ENCODE measurements around the gene TSPAN9. TPM values are rescaled to one million over a fixed set of nuclear protein-coding genes. Genes with fewer than 3 reads are reported as not detected.

Gene TSPAN9
- total and polyA plus RNA-seq, 9 of the 15 experiments (the other 6 are each of a cell fraction or from before 2014, with no cell fraction given) = 0.23 to 2.1 (median 0.60) TPM; not detected in 2

DNA sequence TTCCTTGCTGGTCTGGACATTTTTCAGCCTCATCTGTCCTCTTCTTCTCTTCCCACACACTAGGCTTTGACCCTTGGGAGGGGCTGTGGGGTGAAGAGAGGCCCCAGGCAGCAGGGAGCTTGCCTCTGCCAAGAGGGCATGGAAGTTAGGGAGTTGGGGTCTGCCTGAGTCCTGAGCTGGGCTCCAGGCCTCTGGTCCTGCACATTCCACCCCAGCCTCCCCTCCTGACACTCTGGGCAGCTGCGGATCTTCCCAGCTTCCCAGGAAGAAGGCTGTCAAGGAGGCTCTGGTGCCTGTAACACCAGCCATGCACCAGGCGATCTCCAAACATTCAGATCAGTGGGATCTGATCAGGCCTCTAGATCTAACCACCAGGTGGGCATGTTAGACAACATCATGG, 244.7 kb downstream of the TSPAN9 start (continued):
- TF ChIP-seq ZNF449 (CRISPR knock-in tag; IDR thresholded peaks at IDR 0.05) (no peak), EP400 (IDR thresholded peaks at IDR 0.05) (no peak), FUS (optimal IDR thresholded peaks at IDR 0.05; ENCODE audit: low read depth, low read length) (no peak), ZNF551 (CRISPR knock-in tag; IDR thresholded peaks at IDR 0.05) (no peak), GABPB1 (CRISPR knock-in tag; IDR thresholded peaks at IDR 0.05) (no peak), NR1H2 (CRISPR knock-in tag; IDR thresholded peaks at IDR 0.05) (no peak), ETV1 (tag; conservative IDR thresholded peaks at IDR 0.05; ENCODE audit: low read depth) (no peak)

DNA sequence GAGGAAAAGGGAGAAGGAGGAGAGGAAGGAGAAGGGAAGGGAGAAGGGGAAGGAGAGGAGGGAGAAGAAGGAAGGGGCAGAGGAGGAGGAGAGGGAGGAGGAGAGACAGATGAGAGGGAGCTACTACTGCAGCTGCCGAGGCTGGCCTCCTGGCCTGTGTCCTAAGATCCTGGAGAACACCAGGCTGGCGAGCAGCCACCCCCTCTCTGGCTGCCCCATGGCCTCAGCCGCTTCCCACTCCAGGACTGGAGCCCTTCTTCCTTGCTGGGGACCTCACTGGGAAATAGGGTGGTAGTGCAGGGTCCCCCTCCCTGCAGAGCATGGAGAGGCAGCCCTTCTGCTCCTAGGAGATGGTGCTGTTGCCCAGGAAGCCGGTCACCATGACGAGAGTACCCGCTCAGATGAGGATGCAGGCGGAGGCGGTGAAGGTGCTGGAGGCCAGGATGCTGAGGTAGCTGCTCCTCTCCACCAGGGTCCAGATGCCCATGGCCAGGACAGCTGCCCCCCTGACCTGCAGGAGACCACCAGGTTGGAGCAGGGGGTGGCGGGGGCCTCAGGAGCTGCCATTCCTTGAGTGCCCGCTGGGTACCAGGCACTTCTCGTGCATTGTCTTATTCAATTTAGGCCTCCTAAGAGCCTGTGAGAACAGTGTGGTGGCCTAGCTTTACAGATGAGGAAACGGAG, 246.0 kb downstream of the TSPAN9 start:
- intact Hi-C loops (cut with micrococcal nuclease) (no loop called here), in situ Hi-C loops (cut with MboI) (no loop called here)
- no peak for FAIRE-seq
- POLR2A ChIA-PET = no interaction called here
- Histone ChIP-seq H3K9me3 (replicated peaks; ENCODE audit: control insufficient read depth, insufficient read depth, low read depth, low read length) (no peaks in the 10 kb centered on the region), H3K4me3 (no peak overlapping the region), H3K27ac (ENCODE audit: extremely low read depth, low read depth, low read length) (no peak overlapping the region), H2AFZ (ENCODE audit: low read depth, low read length) (no peak overlapping the region), H3K79me2 (ENCODE audit: control insufficient read depth, insufficient read depth, low read length) (no peaks in the 10 kb centered on the region), H3K4me2 (ENCODE audit: insufficient read depth, low read length) (no peak overlapping the region), H3K9ac (ENCODE audit: insufficient read depth in 1 of 2, low read depth in 2 of 2, low read length in 2 of 2) (no peak overlapping the region), H4K20me1 (replicated peaks; ENCODE audit: control insufficient read depth, insufficient read depth, low read length) (no peaks in the 10 kb centered on the region), H3K36me3 (ENCODE audit: control insufficient read depth, insufficient read depth, low read length) (no peaks in the 10 kb centered on the region), H3K9me1 (ENCODE audit: control insufficient read depth, insufficient read depth, low read length) (no peaks in the 10 kb centered on the region), H3K27me3 (ENCODE audit: control insufficient read depth in 2 of 2, insufficient read depth in 2 of 2, low read length in 2 of 2) (peaks cover 0 to 10% of the 10 kb centered on the region in 2 experiments; a peak in 1 of 5 replicates), H3K4me1 (replicated peaks in 1 of 2; ENCODE audit: control insufficient read depth in 2 of 2, insufficient read depth in 2 of 2, low read length in 2 of 2) (no peaks in the 10 kb centered on the region)
- CTCF ChIA-PET (ENCODE audit: low intra/inter-chr PET ratio) = no interaction called here
- BruUV-seq (replicated peaks) = no TSS peak
- no peak for ATAC-seq
- WGBS (ENCODE audit: insufficient coverage, low coverage, missing lambda C conversion rate) = 0% methylated on average over 8 of the region's 12 CpGs
- no peak for DNase-seq (ENCODE audit: extremely low read depth in 1 of 4, low spot score in 3 of 4)
- TF ChIP-seq E2F4 (CRISPR knock-in tag; IDR thresholded peaks at IDR 0.05; ENCODE audit: low read depth) = no peak
- no peak for TF ChIP-seq SMARCC2 (IDR thresholded peaks at IDR 0.05; ENCODE audit: low read depth)
- no peak for TF ChIP-seq ZNF174 (CRISPR knock-in tag; IDR thresholded peaks at IDR 0.05)
- TF ChIP-seq FUS (optimal IDR thresholded peaks at IDR 0.05; ENCODE audit: low read depth, low read length) = no peak
- no peak for TF ChIP-seq RBM15 (IDR thresholded peaks at IDR 0.05; ENCODE audit: insufficient read depth, low read length)
- TF ChIP-seq NFRKB (IDR thresholded peaks at IDR 0.05; ENCODE audit: low read depth) = no peak
- TF ChIP-seq KHSRP (IDR thresholded peaks at IDR 0.05) = no peak
- TF ChIP-seq KDM1A (IDR thresholded peaks at IDR 0.05) = no peak
- TF ChIP-seq POLR2G (IDR thresholded peaks at IDR 0.05; ENCODE audit: low read depth, low read length) = no peak
- no peak for TF ChIP-seq KLF1 (tag; IDR thresholded peaks at IDR 0.05)
- TF ChIP-seq, protein P1, sequence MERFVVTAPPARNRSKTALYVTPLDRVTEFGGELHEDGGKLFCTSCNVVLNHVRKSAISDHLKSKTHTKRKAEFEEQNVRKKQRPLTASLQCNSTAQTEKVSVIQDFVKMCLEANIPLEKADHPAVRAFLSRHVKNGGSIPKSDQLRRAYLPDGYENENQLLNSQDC (CRISPR knock-in tag; IDR thresholded peaks at IDR 0.05) = no peak
- no peak for TF ChIP-seq SRSF9 (IDR thresholded peaks at IDR 0.05; ENCODE audit: borderline replicate concordance, low read depth, low read length)
- TF ChIP-seq ADNP (tag; IDR thresholded peaks at IDR 0.05) = no peak
- TF ChIP-seq ARID2 (IDR thresholded peaks at IDR 0.05) = no peak
- no peak for TF ChIP-seq ZNF445 (CRISPR knock-in tag; IDR thresholded peaks at IDR 0.05; ENCODE audit: low read depth)

Data from K562 (cell line).